GM10266 (cell line): ENCODE results near the gene SLC35E4.

Source experiments
- DNase-seq: peaks from one replicate; pipeline ENCODE4 v3.0.0; 2012; ENCODE audit errors: extremely low spot score
- CTCF ChIP-seq: IDR thresholded peaks from 2 replicates; pipeline ENCODE4 v1.5.1; 2012; ENCODE audit warnings: mild to moderate bottlenecking, low read depth; ENCODE audit not compliant: control insufficient read depth, insufficient read depth; ENCODE audit errors: missing control alignments

The SLC35E4 gene

GRCh38 chr22:30694640-30695350 is 59.2 kb downstream of the SLC35E4 start, which contains the start of gene OSBP2:
TSS of gene OSBP2 (plus strand) at chr22:30694874. CDS start at chr22:30694910, 36 bp downstream.
- no peak for TF ChIP-seq CTCF
- DNase-seq: peak; percentile 45

- DNase-seq: no peak
- no peak for TF ChIP-seq CTCF
Measured at GRCh38 chr22:30695351-30695851, 59.8 kb downstream of the SLC35E4 start.

- no peak for DNase-seq
Measured at GRCh38 chr22:30695871-30696655, 60.5 kb downstream of the SLC35E4 start.

More at GRCh38 chr22:30695871-30696655, 60.5 kb downstream of the SLC35E4 start:
- TF ChIP-seq CTCF: no peak
